PC-3 (cell line): ENCODE measurements around the gene GABBR2. TPM values are rescaled to one million over a fixed set of nuclear protein-coding genes. Genes with fewer than 3 reads are reported as not detected.
A peak's percentile ranks its signal among the peaks of the same experiment; 100 is the strongest.

Experiments
- ATAC-seq: fragments of 200-7000 bp; cut with Tn5 transposase; 2 replicates; pipeline ENCODE4 v1.9.1; 2020; ENCODE audit warnings: mild to moderate bottlenecking, moderate library complexity
- BruUV-seq: library from RNA; stranded (reverse); fragments of 400-500 nt; replicated peaks from 2 replicates; lab custom pipeline; 2021; lab: Mats Ljungman, UMichigan
- CTCF ChIA-PET: fragments of 300-600 bp; sonication (Branson Sonifier 250); formaldehyde crosslinking; loops from one replicate; lab custom pipeline; 2022; ENCODE audit warnings: antibody characterized with exemption; lab: Charles Lee
- POLR2A ChIA-PET: fragments of 300-600 bp; sonication (Branson Sonifier 250); formaldehyde crosslinking; loops from one replicate; lab custom pipeline; 2022; ENCODE audit warnings: antibody characterized with exemption; ENCODE audit not compliant: unreplicated experiment; lab: Charles Lee
- DNase-seq: peaks from one replicate; pipeline ENCODE4 v3.0.0-alpha.2; 2015
- H2AFZ ChIP-seq: fragments of 300-600 bp; sonication (generic); 2 replicates; pipeline ENCODE4 v1.6.0; 2016; ENCODE audit warnings: antibody characterized with exemption, low read length
- H3F3A ChIP-seq: fragments of 300-600 bp; sonication (generic); one replicate; pipeline ENCODE4 v1.6.0; 2017; ENCODE audit warnings: antibody characterized with exemption, low read length, control low read depth, mild to moderate bottlenecking; ENCODE audit not compliant: unreplicated experiment
- H3K27ac ChIP-seq: fragments of 300-600 bp; sonication (generic); 2 replicates; pipeline ENCODE4 v1.5.1; 2016; ENCODE audit warnings: mild to moderate bottlenecking, low read length
- H3K27me3 ChIP-seq: fragments of 300-600 bp; sonication (generic); 2 replicates; pipeline ENCODE4 v1.6.1; 2016; ENCODE audit warnings: low read length, mixed read lengths
- H3K36me3 ChIP-seq: fragments of 300-600 bp; sonication (generic); 2 replicates; pipeline ENCODE4 v1.6.1; 2016; ENCODE audit warnings: low read depth, mixed run types, low read length, mixed read lengths
- H3K4me1 ChIP-seq: fragments of 300-600 bp; sonication (generic); 2 replicates; pipeline ENCODE4 v1.5.1; 2016; ENCODE audit warnings: low read length; ENCODE audit not compliant: insufficient read depth
- H3K4me2 ChIP-seq: fragments of 300-600 bp; sonication (generic); 2 replicates; pipeline ENCODE4 v1.6.0; 2016; ENCODE audit warnings: low read length
- H3K4me3 ChIP-seq: fragments of 300-600 bp; sonication (generic); 2 replicates; pipeline ENCODE4 v1.5.1; 2016; ENCODE audit warnings: mild to moderate bottlenecking, low read length, mixed read lengths
- H3K79me2 ChIP-seq: fragments of 300-600 bp; sonication (generic); 2 replicates; pipeline ENCODE4 v1.6.1; 2017; ENCODE audit warnings: low read length, mixed read lengths
- H3K9ac ChIP-seq: fragments of 300-600 bp; sonication (generic); 2 replicates; pipeline ENCODE4 v1.6.0; 2016; ENCODE audit warnings: mild to moderate bottlenecking, low read length
- H3K9me2 ChIP-seq: fragments of 300-600 bp; sonication (generic); replicated peaks from 2 replicates; pipeline ENCODE4 v1.6.1; 2016; ENCODE audit warnings: mixed run types, low read length, mixed read lengths
- H3K9me3 ChIP-seq: fragments of 300-600 bp; sonication (generic); 2 replicates; pipeline ENCODE4 v1.6.1; 2016; ENCODE audit warnings: low read length, mixed read lengths
- H4K20me1 ChIP-seq: fragments of 300-600 bp; sonication (generic); 2 replicates; pipeline ENCODE4 v1.6.1; 2016; ENCODE audit warnings: low read length, mixed read lengths
- EZH2 ChIP-seq: fragments of 300-600 bp; sonication (generic); IDR thresholded peaks from one replicate; pipeline ENCODE4 v1.6.1; 2017; ENCODE audit warnings: antibody characterized with exemption, mild to moderate bottlenecking, low read length; ENCODE audit not compliant: unreplicated experiment
- EZH2phosphoT487 ChIP-seq: fragments of 300-600 bp; sonication (generic); IDR thresholded peaks from 2 replicates; pipeline ENCODE4 v1.6.1; 2018; ENCODE audit warnings: mild to moderate bottlenecking, antibody characterized with exemption, low read length, borderline replicate concordance
- intact Hi-C: fragments of 100-400 bp; cut with micrococcal nuclease; formaldehyde crosslinking; loops from 2 replicates; pipeline ENCODE4 v1.9.0; 2023
- total RNA-seq: library from RNA; depleted of rRNA; stranded (reverse); fragments of >200 nt; gene quantifications from 2 replicates; pipeline ENCODE4 v1.2.3, GENCODE V29; 2014
- TF ChIP-seq, protein P1 (sequence below): fragments of 300-600 bp; sonication (generic); conservative IDR thresholded peaks from 2 replicates; pipeline ENCODE4 v1.5.1; 2017; ENCODE audit warnings: antibody characterized with exemption, low read depth, mild to moderate bottlenecking, low read length

Gene GABBR2
- total RNA-seq, 1 experiment from 2014 or later: 0.44 TPM

- H4K20me1 ChIP-seq: no peaks in the 10 kb centered on the region
- no peaks in the 10 kb centered on the region for H3K9me3 ChIP-seq
- no peaks in the 10 kb centered on the region for H3K79me2 ChIP-seq
- no peak for DNase-seq
- BruUV-seq: no TSS peak
- H3F3A ChIP-seq: no peaks in the 10 kb centered on the region
- no peak overlapping the region for H3K4me3 ChIP-seq
- POLR2A ChIA-PET: no interaction called here
- TF ChIP-seq, protein P1, sequence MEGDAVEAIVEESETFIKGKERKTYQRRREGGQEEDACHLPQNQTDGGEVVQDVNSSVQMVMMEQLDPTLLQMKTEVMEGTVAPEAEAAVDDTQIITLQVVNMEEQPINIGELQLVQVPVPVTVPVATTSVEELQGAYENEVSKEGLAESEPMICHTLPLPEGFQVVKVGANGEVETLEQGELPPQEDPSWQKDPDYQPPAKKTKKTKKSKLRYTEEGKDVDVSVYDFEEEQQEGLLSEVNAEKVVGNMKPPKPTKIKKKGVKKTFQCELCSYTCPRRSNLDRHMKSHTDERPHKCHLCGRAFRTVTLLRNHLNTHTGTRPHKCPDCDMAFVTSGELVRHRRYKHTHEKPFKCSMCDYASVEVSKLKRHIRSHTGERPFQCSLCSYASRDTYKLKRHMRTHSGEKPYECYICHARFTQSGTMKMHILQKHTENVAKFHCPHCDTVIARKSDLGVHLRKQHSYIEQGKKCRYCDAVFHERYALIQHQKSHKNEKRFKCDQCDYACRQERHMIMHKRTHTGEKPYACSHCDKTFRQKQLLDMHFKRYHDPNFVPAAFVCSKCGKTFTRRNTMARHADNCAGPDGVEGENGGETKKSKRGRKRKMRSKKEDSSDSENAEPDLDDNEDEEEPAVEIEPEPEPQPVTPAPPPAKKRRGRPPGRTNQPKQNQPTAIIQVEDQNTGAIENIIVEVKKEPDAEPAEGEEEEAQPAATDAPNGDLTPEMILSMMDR: no peak
- TF ChIP-seq EZH2phosphoT487 (no peak), EZH2 (no peak)
- no peak overlapping the region for H3K4me2 ChIP-seq
- no peaks in the 10 kb centered on the region for H3K27me3 ChIP-seq
- ATAC-seq: no peak
- peaks cover 26% of the 10 kb centered on the region for H3K4me1 ChIP-seq
- H3K9ac ChIP-seq: no peak overlapping the region
- no peak overlapping the region for H3K27ac ChIP-seq
- CTCF ChIA-PET: no interaction called here
- no peak overlapping the region for H2AFZ ChIP-seq
- intact Hi-C loops: loop anchor here (10.0 kb wide), 2 partner anchors 150 to 220 kb away; partner anchors contain the start of gene GABBR2
- H3K36me3 ChIP-seq: no peaks in the 10 kb centered on the region
- no peaks in the 10 kb centered on the region for H3K9me2 ChIP-seq
Measured at GRCh38 chr9:98554752-98555151, 154.0 kb downstream of the GABBR2 start.

- CTCF ChIA-PET: interaction anchor here (1.3 kb wide), 1 partner anchor 224 kb away, joined by 4 read pairs; no protein-coding TSS in a partner anchor
- intact Hi-C loops: loop anchor here (10.0 kb wide), 2 partner anchors 152 to 222 kb away; partner anchors contain the start of gene GABBR2
- no TSS peak for BruUV-seq
Measured at GRCh38 chr9:98552331-98552730, 156.4 kb downstream of the GABBR2 start.

More at GRCh38 chr9:98552331-98552730, 156.4 kb downstream of the GABBR2 start:
- peak overlapping the region; percentile 59 for H3K4me2 ChIP-seq
- TF ChIP-seq, protein P1: no peak
- TF ChIP-seq EZH2 (no peak), EZH2phosphoT487 (no peak)
- H4K20me1 ChIP-seq: no peaks in the 10 kb centered on the region
- H2AFZ ChIP-seq: peak overlapping the region; percentile 36
- H3K9ac ChIP-seq: 0 out of 2 replicates have a peak overlapping the region, but pooled peaks have one; percentile 37
- H3K9me2 ChIP-seq: no peaks in the 10 kb centered on the region
- H3F3A ChIP-seq: no peaks in the 10 kb centered on the region
- peak overlapping the region; percentile 22; the same call in 1 of the 2 replicates for H3K4me3 ChIP-seq
- peak overlapping the region; percentile 85 for H3K27ac ChIP-seq
- no peaks in the 10 kb centered on the region for H3K79me2 ChIP-seq
- H3K4me1 ChIP-seq: peaks cover 26% of the 10 kb centered on the region
- ATAC-seq: peak; percentile 80
- peak; percentile 72 for DNase-seq
- H3K27me3 ChIP-seq: no peaks in the 10 kb centered on the region
- H3K36me3 ChIP-seq: no peaks in the 10 kb centered on the region
- POLR2A ChIA-PET: interaction anchor here (0.5 kb wide), 1 partner anchor 243 kb away, joined by 3 read pairs; no protein-coding TSS in a partner anchor
- no peaks in the 10 kb centered on the region for H3K9me3 ChIP-seq
